DND-41 (cell line): ENCODE results near the gene LDLRAP1.

ENCODE experiments used
- CTCF ChIP-seq: IDR thresholded peaks from 2 replicates; pipeline ENCODE4 v1.5.1; 2012; ENCODE audit warnings: borderline replicate concordance, low read length, moderate library complexity, mild to moderate bottlenecking; ENCODE audit not compliant: poor library complexity, severe bottlenecking; ENCODE audit errors: extremely low read depth
- EZH2 ChIP-seq: IDR thresholded peaks from 3 replicates; pipeline ENCODE4 v1.6.1; 2012; ENCODE audit warnings: borderline replicate concordance, low read depth, mild to moderate bottlenecking, moderate library complexity, low read length, inconsistent platforms; ENCODE audit not compliant: severe bottlenecking

- TF ChIP-seq EZH2 (no peak), CTCF (peak; percentile 47)
These were observed 19.9 kb upstream of the LDLRAP1 start for GRCh38 chr1:25523542-25523941.
